Measurements from ENCODE around the gene C19orf38.

The C19orf38 gene

GRCh38 chr19:10878253-10878652 is 30.0 kb downstream of the C19orf38 start:
- intact Hi-C loops (cut with DNase I; ENCODE audit: low total_unique reads) = no loop called here
- no peak overlapping the region for H3K27ac ChIP-seq

GRCh38 chr19:10881403-10882107 is 33.3 kb downstream of the C19orf38 start:
- Histone ChIP-seq H3K9me3 (no peaks in the 10 kb centered on the region), H3K27ac (no peak overlapping the region), H3K4me3 (no peak overlapping the region), H3K36me3 (no peaks in the 10 kb centered on the region), H3K27me3 (no peaks in the 10 kb centered on the region), H3K4me1 (peaks cover 0 to 47% (median 28%) of the 10 kb centered on the region in 4 donors)
- no peak for DNase-seq
- intact Hi-C loops (cut with DNase I; ENCODE audit: low total_unique reads) = no loop called here
- TF ChIP-seq CTCF (IDR thresholded peaks at IDR 0.05) = no peak

More at GRCh38 chr19:10878253-10878652, 30.0 kb downstream of the C19orf38 start:
- H3K4me3 ChIP-seq = no peak overlapping the region
- no peak for DNase-seq
- no peaks in the 10 kb centered on the region for H3K36me3 ChIP-seq
- TF ChIP-seq CTCF (IDR thresholded peaks at IDR 0.05) = no peak
- H3K4me1 ChIP-seq = peaks cover 0 to 64% (median 35%) of the 10 kb centered on the region in 4 donors
- H3K9me3 ChIP-seq = no peaks in the 10 kb centered on the region
- H3K27me3 ChIP-seq = no peaks in the 10 kb centered on the region

GRCh38 chr19:10882108-10882457 is 33.9 kb downstream of the C19orf38 start:
- H3K36me3 ChIP-seq = no peaks in the 10 kb centered on the region
- no peak for TF ChIP-seq CTCF (IDR thresholded peaks at IDR 0.05)
- peaks cover 0 to 42% (median 24%) of the 10 kb centered on the region in 4 donors for H3K4me1 ChIP-seq
- no peak overlapping the region for H3K27ac ChIP-seq
- no peaks in the 10 kb centered on the region for H3K9me3 ChIP-seq
- intact Hi-C loops (cut with DNase I; ENCODE audit: low total_unique reads) = no loop called here
- no peaks in the 10 kb centered on the region for H3K27me3 ChIP-seq
- H3K4me3 ChIP-seq = no peak overlapping the region
- no peak for DNase-seq

GRCh38 chr19:10884274-10884673 is 36.1 kb downstream of the C19orf38 start:
- DNase-seq = no peak
- no peak for TF ChIP-seq CTCF (IDR thresholded peaks at IDR 0.05)

GRCh38 chr19:10885201-10886169 is 37.3 kb downstream of the C19orf38 start:
- peaks cover 0 to 42% (median 18%) of the 10 kb centered on the region in 4 donors for H3K4me1 ChIP-seq
- DNase-seq = no peak
- TF ChIP-seq CTCF (IDR thresholded peaks at IDR 0.05) = no peak
- H3K4me3 ChIP-seq = no peak overlapping the region
- intact Hi-C loops (cut with DNase I; ENCODE audit: low total_unique reads) = no loop called here
- H3K36me3 ChIP-seq = no peaks in the 10 kb centered on the region
- no peak overlapping the region for H3K27ac ChIP-seq
- no peaks in the 10 kb centered on the region for H3K27me3 ChIP-seq
- H3K9me3 ChIP-seq = no peaks in the 10 kb centered on the region

More at GRCh38 chr19:10884274-10884673, 36.1 kb downstream of the C19orf38 start:
- Histone ChIP-seq H3K9me3 (no peaks in the 10 kb centered on the region), H3K36me3 (no peaks in the 10 kb centered on the region), H3K27me3 (no peaks in the 10 kb centered on the region), H3K27ac (no peak overlapping the region), H3K4me1 (peaks cover 0 to 42% (median 18%) of the 10 kb centered on the region in 4 donors), H3K4me3 (no peak overlapping the region)
- intact Hi-C loops (cut with DNase I; ENCODE audit: low total_unique reads) = no loop called here
